Liver (tissue), 9 donors: ENCODE results near the gene CCDC144A. TPM values are rescaled to one million over a fixed set of nuclear protein-coding genes. Genes with fewer than 3 reads are reported as not detected.
"Not testable (repeated sequence)": the region's sequence is repeated elsewhere in the genome, so short reads cannot be mapped to it uniquely, and the experiment has no call there.

Experiments used
- DNase-seq: peaks from one replicate; pipeline ENCODE4 v3.0.0-alpha.2; 2017; ENCODE audit warnings: low spot score
- H3K27ac ChIP-seq, 2 donors: one replicate each; pipeline ENCODE4 v1.7.0; 2013; ENCODE audit warnings: inconsistent platforms in 2 of 2, low read length in 2 of 2, control low read depth in 1 of 2, low read depth in 1 of 2, mild to moderate bottlenecking in 1 of 2
- H3K27me3 ChIP-seq, 4 donors: one replicate each; pipeline versions ENCODE4 v1.6.1 to v1.7.0; 2013; ENCODE audit warnings: low read length in 3 of 4, inconsistent platforms in 1 of 4, mild to moderate bottlenecking in 1 of 4, moderate library complexity in 1 of 4; ENCODE audit not compliant: control insufficient read depth in 4 of 4, insufficient read depth in 4 of 4
- H3K36me3 ChIP-seq, 4 donors: one replicate each; pipeline versions ENCODE4 v1.6.1 to v1.7.0; 2013; ENCODE audit warnings: low read length in 3 of 4, mild to moderate bottlenecking in 3 of 4, low read depth in 1 of 4, moderate library complexity in 1 of 4; ENCODE audit not compliant: control insufficient read depth in 4 of 4, insufficient read depth in 3 of 4
- H3K4me1 ChIP-seq, 4 donors: one replicate each; pipeline versions ENCODE4 v1.6.1 to v1.7.0; 2013; ENCODE audit warnings: low read length in 3 of 4, mild to moderate bottlenecking in 3 of 4, moderate library complexity in 1 of 4; ENCODE audit not compliant: control insufficient read depth in 4 of 4, insufficient read depth in 4 of 4
- H3K4me3 ChIP-seq, 3 donors: one replicate each; pipeline versions ENCODE4 v1.6.1 to v1.7.0; 2013; ENCODE audit warnings: low read length in 3 of 3, control low read depth in 1 of 3, low read depth in 1 of 3, mild to moderate bottlenecking in 1 of 3
- H3K9ac ChIP-seq, 2 donors: one replicate each; pipeline ENCODE4 v1.7.0; 2013; ENCODE audit warnings: low read length in 2 of 2, mild to moderate bottlenecking in 2 of 2, moderate library complexity in 2 of 2, control low read depth in 1 of 2, low read depth in 1 of 2
- H3K9me3 ChIP-seq, 4 donors: one replicate each; pipeline versions ENCODE4 v1.6.1 to v1.7.0; 2013; ENCODE audit warnings: low read length in 3 of 4; ENCODE audit not compliant: control insufficient read depth in 4 of 4
- WGBS: extraction: QIAGEN DNeasy Blood & Tissue Kit; methylation state at CpG from one replicate; pipeline ENCODE4 v1.1.7; 2013; 5-methylcytosine and 5-hydroxymethylcytosine counted together
- polyA plus RNA-seq, 2 donors: library from polyadenylated mRNA; stranded (reverse) in 1 of 2; unstranded in 1 of 2; fragments of 200-250 nt in 1 of 2; fragments of >200 nt in 1 of 2; fragmentation: Nextera tagmentation in 1 of 2; extraction: Ambion mirVana in 1 of 2; gene quantifications; one replicate each; pipeline versions ENCODE4 v1.2.1 to v1.2.3, GENCODE V29; 2013 to 2015
- total RNA-seq, 2 donors: library from RNA; depleted of rRNA; stranded (reverse); fragments of >200 nt; gene quantifications; one replicate each; pipeline ENCODE4 v1.2.3, GENCODE V29; 2014
- donor health status: healthy.
- donor health status: healthy.
- donor health status: healthy.
- donor health status: healthy.
- donor health status: healthy.

The CCDC144A gene
- total and polyA plus RNA-seq, 4 donors, result 0.05 to 5.2 (median 3.2) TPM

DNA sequence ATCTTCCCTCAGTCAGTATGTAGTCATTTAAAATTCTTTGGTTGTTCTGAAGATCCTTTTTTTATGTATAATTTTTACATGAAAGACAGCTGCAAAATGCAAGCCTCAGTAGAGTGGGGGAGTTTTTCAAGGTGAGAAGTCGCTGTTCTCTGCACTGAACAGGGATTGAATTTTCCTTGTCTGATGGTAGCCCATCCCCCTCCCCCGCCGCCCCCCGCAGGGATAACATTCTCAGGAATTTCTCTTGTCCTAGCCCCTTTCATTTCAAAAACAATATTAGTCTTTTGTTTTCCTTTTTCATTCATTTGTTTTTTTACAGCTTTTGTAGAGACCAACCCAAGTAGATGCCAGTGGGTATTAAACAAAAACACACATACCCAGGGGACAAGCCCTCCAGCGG, 2.9 kb upstream of the CCDC144A start:
- not testable (repeated sequence) for H3K4me3 ChIP-seq, DNase-seq, H3K27ac ChIP-seq, H3K4me1 ChIP-seq, H3K36me3 ChIP-seq, H3K9ac ChIP-seq, H3K27me3 ChIP-seq, H3K9me3 ChIP-seq
- 50% methylated on average over 5 of the region's 5 CpGs for WGBS

DNA sequence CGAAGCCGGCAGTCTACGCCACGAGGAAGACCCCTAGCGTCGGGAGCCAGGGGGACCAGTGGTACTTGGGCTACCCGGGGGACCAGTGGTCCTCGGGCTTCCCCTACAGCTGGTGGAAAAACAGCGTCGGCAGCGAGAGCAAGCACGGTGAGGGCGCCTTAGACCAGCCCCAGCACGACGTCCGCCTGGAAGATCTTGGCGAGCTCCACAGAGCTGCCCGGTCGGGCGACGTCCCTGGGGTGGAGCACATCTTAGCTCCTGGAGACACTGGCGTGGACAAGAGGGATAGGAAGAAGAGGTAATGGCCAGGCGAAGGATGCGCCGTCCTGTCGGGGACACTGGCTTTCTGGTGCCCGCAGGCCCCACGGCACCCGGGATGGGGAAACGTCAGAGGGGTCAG, 406 bp downstream of the CCDC144A start:
- H3K9me3 ChIP-seq, DNase-seq, H3K27ac ChIP-seq, H3K27me3 ChIP-seq, H3K9ac ChIP-seq, H3K4me1 ChIP-seq, H3K36me3 ChIP-seq, H3K4me3 ChIP-seq: not testable (repeated sequence)
- 74% methylated on average over 30 of the region's 30 CpGs for WGBS

- not testable (repeated sequence) for H3K27ac ChIP-seq, DNase-seq, H3K36me3 ChIP-seq, H3K27me3 ChIP-seq, H3K9me3 ChIP-seq, H3K4me1 ChIP-seq, H3K4me3 ChIP-seq, H3K9ac ChIP-seq
- WGBS, result 68% methylated on average over 5 of the region's 5 CpGs
Observed at GRCh38 chr17:16697603-16698002, 7.6 kb downstream of the CCDC144A start.

DNA sequence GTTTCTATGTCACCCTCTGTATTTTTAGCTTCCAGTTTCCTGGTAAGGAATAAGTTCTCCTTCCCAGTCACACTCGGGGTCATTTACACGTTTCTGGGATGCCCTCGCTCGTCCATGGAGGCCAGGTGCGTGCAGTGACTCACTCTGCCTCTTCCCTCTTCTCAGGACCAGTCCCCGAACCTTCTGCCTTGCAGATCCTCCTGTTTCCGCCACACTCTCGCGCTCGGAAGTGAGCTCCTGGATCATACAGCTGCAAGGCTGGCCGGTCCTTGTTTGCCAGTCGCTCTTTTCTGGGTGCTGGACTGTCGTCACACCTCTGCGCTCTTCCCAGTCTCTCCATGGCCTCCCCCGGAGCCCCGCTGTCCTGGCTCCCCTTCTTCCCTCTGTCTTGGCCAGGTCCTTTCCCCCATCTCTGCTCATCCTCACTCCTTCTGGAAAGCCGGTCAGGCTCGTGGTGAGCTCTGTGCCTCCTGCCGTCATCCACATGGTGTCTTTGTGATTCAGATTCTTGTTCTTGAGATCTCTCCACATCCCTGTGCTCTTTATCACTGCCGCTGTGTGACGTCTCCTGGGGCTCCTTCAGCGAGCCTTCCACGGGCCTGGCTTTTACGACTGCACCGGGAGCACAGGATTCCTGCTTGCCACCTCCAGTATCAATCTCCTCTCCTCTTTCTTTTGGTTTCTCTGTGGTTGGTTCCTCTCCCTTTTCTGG, 55.6 kb downstream of the CCDC144A start:
- WGBS, result 7% methylated on average over 22 of the region's 25 CpGs
- H3K4me3 ChIP-seq, result not testable (repeated sequence)

GRCh38 chr17:16746571-16746970, 56.5 kb downstream of the CCDC144A start:
- not testable (repeated sequence) for H3K9ac ChIP-seq, H3K4me1 ChIP-seq, H3K36me3 ChIP-seq, H3K27ac ChIP-seq, H3K9me3 ChIP-seq, H3K4me3 ChIP-seq, H3K27me3 ChIP-seq, DNase-seq
- 9% methylated on average over 24 of the region's 24 CpGs for WGBS

More for the DNA sequence above, 55.6 kb downstream of the CCDC144A start:
- H3K27ac ChIP-seq, H3K36me3 ChIP-seq, DNase-seq, H3K9ac ChIP-seq, H3K4me1 ChIP-seq, H3K9me3 ChIP-seq, H3K27me3 ChIP-seq: not testable (repeated sequence)

GRCh38 chr17:16750515-16750914, 60.5 kb downstream of the CCDC144A start:
- 57% methylated on average over 3 of the region's 3 CpGs for WGBS
- H3K4me3 ChIP-seq, H3K27me3 ChIP-seq: not testable (repeated sequence)

More at GRCh38 chr17:16750515-16750914, 60.5 kb downstream of the CCDC144A start:
- not testable (repeated sequence) for H3K36me3 ChIP-seq, H3K9ac ChIP-seq, H3K9me3 ChIP-seq, H3K4me1 ChIP-seq, H3K27ac ChIP-seq, DNase-seq
